Muscle of leg (tissue), 11 donors: ENCODE measurements around the gene MAML3. TPM values are rescaled to one million over a fixed set of nuclear protein-coding genes. Genes with fewer than 3 reads are reported as not detected.

Experiments
- DNase-seq: peaks from one replicate; pipeline ENCODE4 v3.0.0; 2013
- H3K27ac ChIP-seq: one replicate; pipeline ENCODE4 v1.5.1; 2013; ENCODE audit warnings: mild to moderate bottlenecking, low read length, control low read depth
- H3K27me3 ChIP-seq: one replicate; pipeline ENCODE4 v1.6.1; 2013; ENCODE audit warnings: low read length; ENCODE audit not compliant: control insufficient read depth, insufficient read depth
- H3K36me3 ChIP-seq: one replicate; pipeline ENCODE4 v1.6.1; 2013; ENCODE audit warnings: low read length; ENCODE audit not compliant: control insufficient read depth, insufficient read depth
- H3K4me1 ChIP-seq: one replicate; pipeline ENCODE4 v1.6.1; 2013; ENCODE audit warnings: low read length; ENCODE audit not compliant: control insufficient read depth, insufficient read depth
- H3K4me3 ChIP-seq: one replicate; pipeline ENCODE4 v1.5.1; 2013; ENCODE audit warnings: low read length, control low read depth
- H3K9me3 ChIP-seq: replicated peaks from 2 replicates; pipeline ENCODE4 v1.6.1; 2013; ENCODE audit warnings: low read depth, low read length; ENCODE audit not compliant: control insufficient read depth
- WGBS: methylation state at CpG from one replicate; pipeline ENCODE4 v1.1.5; 2013; ENCODE audit warnings: missing lambda C conversion rate; ENCODE audit not compliant: insufficient coverage; 5-methylcytosine and 5-hydroxymethylcytosine counted together
- polyA plus RNA-seq, 8 donors: library from polyadenylated mRNA; unstranded; fragments of 120-200 nt; gene quantifications; one replicate each; pipeline versions ENCODE4 v1.2.1 to v1.2.3, GENCODE V29; 2013; ENCODE audit warnings: inconsistent platforms in 1 of 8, low replicate concordance in 1 of 8; ENCODE audit not compliant: insufficient read length in 8 of 8, insufficient read depth in 1 of 8
- total RNA-seq: library from RNA; stranded (reverse); fragments of 120-200 nt; gene quantifications from one replicate; pipeline ENCODE4 v1.2.4, GENCODE V29; 2013

MAML3 gene
- total and polyA plus RNA-seq, 9 donors = 3.0 to 5.5 (median 5.0) TPM

- Histone ChIP-seq H3K27ac (peak overlapping the region; percentile 91), H3K9me3 (no peaks in the 10 kb centered on the region), H3K4me1 (peaks cover 34% of the 10 kb centered on the region), H3K36me3 (no peaks in the 10 kb centered on the region), H3K4me3 (peak overlapping the region; percentile 53), H3K27me3 (no peaks in the 10 kb centered on the region)
- peak; percentile 69 for DNase-seq
- WGBS = 2% methylated on average over 42 of the region's 59 CpGs
These were observed 418.4 kb downstream of the MAML3 start for GRCh38 chr4:139735381-139736273.

- Histone ChIP-seq H3K27ac (peak overlapping the region; percentile 91), H3K36me3 (no peaks in the 10 kb centered on the region), H3K4me3 (peak overlapping the region; percentile 53), H3K9me3 (no peaks in the 10 kb centered on the region), H3K4me1 (peaks cover 27% of the 10 kb centered on the region), H3K27me3 (no peaks in the 10 kb centered on the region)
- WGBS = 0% methylated on average over 33 of the region's 42 CpGs
- DNase-seq = peak; percentile 96
These were observed 419.1 kb downstream of the MAML3 start for GRCh38 chr4:139734875-139735380.

GRCh38 chr4:139734201-139734874 is 419.6 kb downstream of the MAML3 start:
- DNase-seq = peak; percentile 35
- H3K4me1 ChIP-seq = peaks cover 24% of the 10 kb centered on the region
- H3K36me3 ChIP-seq = peaks cover 1% of the 10 kb centered on the region
- peak overlapping the region; percentile 84 for H3K27ac ChIP-seq
- WGBS = under 1% methylated on average over 8 of the region's 14 CpGs
- peak overlapping the region; percentile 53 for H3K4me3 ChIP-seq
- no peaks in the 10 kb centered on the region for H3K27me3 ChIP-seq
- no peaks in the 10 kb centered on the region for H3K9me3 ChIP-seq

DNA sequence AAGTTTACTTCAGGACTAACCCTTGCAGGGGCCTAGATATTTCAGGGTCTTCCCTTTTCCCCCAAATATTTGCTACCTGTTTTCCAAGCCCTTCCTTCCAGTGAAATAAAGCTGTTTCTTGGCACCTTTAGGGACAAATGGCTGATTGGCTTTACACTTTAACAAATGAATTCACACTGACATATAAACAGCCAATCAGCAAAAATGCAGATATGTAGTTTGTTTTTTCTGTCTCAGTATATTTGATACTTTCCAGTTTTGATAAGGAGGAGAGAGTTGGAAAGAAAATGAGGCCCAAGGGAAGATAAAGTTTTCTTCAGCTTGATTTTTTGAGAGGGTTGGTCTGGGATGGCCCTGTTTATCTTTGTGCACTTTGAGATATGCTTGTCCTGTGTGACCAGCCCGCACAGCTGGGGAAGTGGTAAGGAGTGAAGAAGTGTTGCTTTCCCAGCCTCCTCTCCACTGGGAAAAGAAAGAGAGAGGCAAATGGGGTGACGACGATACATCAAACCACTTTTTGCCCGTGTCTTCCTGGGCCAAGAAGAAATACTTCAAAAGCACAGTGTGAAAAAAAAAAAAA is 420.9 kb downstream of the MAML3 start:
- no CpG with 5 or more reads among the region's 4 CpGs for WGBS

DNA sequence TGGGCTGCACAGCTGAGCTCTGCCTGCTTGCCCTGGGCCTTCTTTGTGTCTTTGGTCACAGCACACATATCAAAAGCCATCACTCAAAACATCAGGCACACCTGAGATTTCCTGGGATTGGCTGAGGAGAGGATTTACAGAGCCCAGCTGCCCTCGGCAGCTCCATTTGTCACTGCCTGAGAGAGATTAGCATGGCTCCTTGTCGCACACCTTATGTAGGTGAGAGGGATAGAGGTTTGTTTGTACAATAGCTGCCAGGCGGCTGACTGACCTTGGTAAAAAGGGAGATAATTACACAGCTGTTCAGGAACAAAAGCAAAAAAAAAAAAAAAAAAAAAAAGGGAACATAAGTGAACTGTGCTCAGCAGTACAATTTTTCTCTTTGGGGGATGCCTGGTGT is 425.1 kb downstream of the MAML3 start:
- Histone ChIP-seq H3K27ac (no peak overlapping the region), H3K4me3 (no peak overlapping the region), H3K36me3 (peaks cover 7% of the 10 kb centered on the region), H3K4me1 (peaks cover 2% of the 10 kb centered on the region), H3K9me3 (no peaks in the 10 kb centered on the region), H3K27me3 (no peaks in the 10 kb centered on the region)
- no peak for DNase-seq
- 80% methylated on average over 1 of the region's 3 CpGs for WGBS

More for the DNA sequence above, 420.9 kb downstream of the MAML3 start:
- no peak overlapping the region for H3K4me3 ChIP-seq
- DNase-seq = no peak
- no peaks in the 10 kb centered on the region for H3K9me3 ChIP-seq
- peaks cover 21% of the 10 kb centered on the region for H3K4me1 ChIP-seq
- H3K27me3 ChIP-seq = no peaks in the 10 kb centered on the region
- no peak overlapping the region for H3K27ac ChIP-seq
- H3K36me3 ChIP-seq = peaks cover 3% of the 10 kb centered on the region

GRCh38 chr4:139728146-139728545 is 425.8 kb downstream of the MAML3 start:
- no peak for DNase-seq
- no peaks in the 10 kb centered on the region for H3K9me3 ChIP-seq
- H3K36me3 ChIP-seq = peaks cover 7% of the 10 kb centered on the region
- H3K4me1 ChIP-seq = no peaks in the 10 kb centered on the region
- no peak overlapping the region for H3K4me3 ChIP-seq
- H3K27ac ChIP-seq = no peak overlapping the region
- 100% methylated on average over 1 of the region's 4 CpGs for WGBS
- H3K27me3 ChIP-seq = no peaks in the 10 kb centered on the region

DNA sequence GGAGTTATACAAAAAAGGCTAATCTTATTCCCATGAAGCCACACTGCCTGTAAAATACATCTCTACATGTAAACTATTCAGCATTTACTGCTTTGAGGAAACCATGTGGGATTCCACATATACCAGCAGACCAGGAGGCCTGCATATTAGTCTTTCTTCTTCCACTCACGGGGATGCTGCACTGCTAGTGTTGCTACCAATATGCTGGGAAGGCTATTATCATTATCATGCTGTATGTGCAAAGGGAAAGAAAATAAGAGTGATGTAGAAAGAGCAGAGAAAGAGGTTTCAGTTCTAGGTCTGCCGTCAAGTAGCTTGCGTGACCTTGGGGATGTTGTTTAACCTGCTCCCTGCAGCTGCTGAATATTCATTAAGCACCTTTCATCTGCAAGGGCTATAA is 427.4 kb downstream of the MAML3 start:
- WGBS = no CpG with 5 or more reads among the region's 3 CpGs
- Histone ChIP-seq H3K27me3 (no peaks in the 10 kb centered on the region), H3K4me3 (no peak overlapping the region), H3K36me3 (peaks cover 7% of the 10 kb centered on the region), H3K9me3 (no peaks in the 10 kb centered on the region), H3K27ac (no peak overlapping the region), H3K4me1 (no peaks in the 10 kb centered on the region)
- DNase-seq = no peak

DNA sequence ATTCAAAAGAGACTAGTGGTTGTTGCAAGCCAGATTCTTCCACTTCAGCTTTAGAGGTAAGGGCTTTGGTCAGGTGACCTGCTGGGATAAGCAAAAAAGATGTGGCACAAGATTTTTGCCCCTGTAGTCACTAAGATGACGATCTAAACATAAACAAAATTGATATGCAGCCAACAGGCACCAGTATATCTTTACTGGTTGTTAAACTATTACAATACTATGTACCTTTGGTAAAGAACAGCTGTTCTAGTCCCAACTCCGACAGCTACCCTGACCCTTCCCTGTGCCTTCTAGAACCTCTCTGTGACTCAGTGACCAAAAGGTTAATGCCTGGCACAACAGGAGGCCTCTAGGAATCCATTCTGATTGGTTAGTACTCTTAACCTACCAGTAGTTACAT is 428.7 kb downstream of the MAML3 start:
- DNase-seq = no peak
- Histone ChIP-seq H3K4me1 (no peaks in the 10 kb centered on the region), H3K36me3 (peaks cover 7% of the 10 kb centered on the region), H3K4me3 (no peak overlapping the region), H3K27ac (no peak overlapping the region), H3K9me3 (no peaks in the 10 kb centered on the region), H3K27me3 (no peaks in the 10 kb centered on the region)
- WGBS = no CpG with 5 or more reads among the region's 2 CpGs

DNA sequence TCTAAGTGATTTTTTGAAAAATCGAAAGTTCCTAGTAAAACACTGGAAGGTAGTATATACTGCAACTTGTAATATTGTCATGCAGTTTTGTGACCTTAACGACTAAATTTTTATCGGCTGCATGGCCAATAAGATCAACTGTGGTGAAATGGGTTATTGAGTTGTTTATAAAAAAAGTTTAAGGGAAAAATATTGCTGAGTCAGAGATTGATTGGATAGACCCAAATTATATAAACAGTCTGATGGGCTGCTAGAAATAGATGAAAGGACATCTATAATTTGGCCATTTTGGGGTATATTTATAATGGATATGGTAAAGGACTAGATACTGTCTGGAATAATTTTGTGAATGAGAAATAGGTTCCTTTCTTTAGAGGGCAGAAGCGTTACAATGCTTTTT is 432.2 kb downstream of the MAML3 start:
- Histone ChIP-seq H3K27me3 (no peaks in the 10 kb centered on the region), H3K36me3 (peaks cover 17% of the 10 kb centered on the region), H3K9me3 (no peaks in the 10 kb centered on the region), H3K27ac (no peak overlapping the region), H3K4me3 (no peak overlapping the region), H3K4me1 (no peaks in the 10 kb centered on the region)
- WGBS = 100% methylated on average over 2 of the region's 4 CpGs
- no peak for DNase-seq

GRCh38 chr4:139720806-139721205 is 433.2 kb downstream of the MAML3 start:
- H3K27me3 ChIP-seq = no peaks in the 10 kb centered on the region
- H3K4me3 ChIP-seq = no peak overlapping the region
- H3K36me3 ChIP-seq = peaks cover 17% of the 10 kb centered on the region
- no peaks in the 10 kb centered on the region for H3K9me3 ChIP-seq
- 86% methylated on average over 1 of the region's 6 CpGs for WGBS
- H3K4me1 ChIP-seq = no peaks in the 10 kb centered on the region
- no peak for DNase-seq
- H3K27ac ChIP-seq = no peak overlapping the region
